ENCODE data around the gene PGA4.

DNA sequence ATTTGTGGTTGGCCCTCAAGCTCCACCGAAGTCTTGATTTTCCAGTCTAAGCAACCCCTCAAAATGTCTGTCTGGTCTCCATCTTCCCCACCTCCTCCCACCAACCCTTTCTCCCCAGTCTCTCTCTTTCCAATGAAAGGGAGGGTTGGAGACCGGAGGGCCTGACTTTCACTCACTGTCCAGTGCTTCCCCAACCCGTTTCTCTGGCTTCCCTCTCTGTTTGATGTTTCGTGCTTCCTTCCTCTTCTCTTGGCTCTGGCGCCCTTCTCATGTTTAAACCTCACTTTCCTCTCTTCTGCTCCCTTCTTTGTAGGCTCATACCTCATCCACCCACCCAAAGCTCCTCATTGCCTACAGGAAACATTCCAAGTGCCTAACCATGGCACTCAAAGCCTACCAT, 49.8 kb upstream of the PGA4 start:
- TF ChIP-seq, protein P1, sequence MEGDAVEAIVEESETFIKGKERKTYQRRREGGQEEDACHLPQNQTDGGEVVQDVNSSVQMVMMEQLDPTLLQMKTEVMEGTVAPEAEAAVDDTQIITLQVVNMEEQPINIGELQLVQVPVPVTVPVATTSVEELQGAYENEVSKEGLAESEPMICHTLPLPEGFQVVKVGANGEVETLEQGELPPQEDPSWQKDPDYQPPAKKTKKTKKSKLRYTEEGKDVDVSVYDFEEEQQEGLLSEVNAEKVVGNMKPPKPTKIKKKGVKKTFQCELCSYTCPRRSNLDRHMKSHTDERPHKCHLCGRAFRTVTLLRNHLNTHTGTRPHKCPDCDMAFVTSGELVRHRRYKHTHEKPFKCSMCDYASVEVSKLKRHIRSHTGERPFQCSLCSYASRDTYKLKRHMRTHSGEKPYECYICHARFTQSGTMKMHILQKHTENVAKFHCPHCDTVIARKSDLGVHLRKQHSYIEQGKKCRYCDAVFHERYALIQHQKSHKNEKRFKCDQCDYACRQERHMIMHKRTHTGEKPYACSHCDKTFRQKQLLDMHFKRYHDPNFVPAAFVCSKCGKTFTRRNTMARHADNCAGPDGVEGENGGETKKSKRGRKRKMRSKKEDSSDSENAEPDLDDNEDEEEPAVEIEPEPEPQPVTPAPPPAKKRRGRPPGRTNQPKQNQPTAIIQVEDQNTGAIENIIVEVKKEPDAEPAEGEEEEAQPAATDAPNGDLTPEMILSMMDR (IDR thresholded peaks at IDR 0.05), result no peak
- TF ChIP-seq POLR2A (IDR thresholded peaks at IDR 0.05), result no peak

Data from lower leg skin (tissue), 3 donors.